ENCODE results near the gene KIF23. TPM values are rescaled to one million over a fixed set of nuclear protein-coding genes. Genes with fewer than 3 reads are reported as not detected.

The KIF23 gene
- total RNA-seq, 2 donors from 2014 or later, result 0.82 to 1.1 TPM

Other genes with a start within 250 kb of the KIF23 start
- 1 to 10 TPM in 1 of 2 donors, under 1 TPM in 1; 0.62 to 1.2 TPM for gene PAQR5, start 115.4 kb upstream of the KIF23 start, total RNA-seq
- 1,000 to 10,000 TPM; 1,031 to 1,042 TPM for gene RPLP1, start 38.5 kb downstream of the KIF23 start, total RNA-seq

All from left cardiac atrium (tissue), 2 donors.